Mucosa of rectum (tissue), 2 donors: ENCODE data around the gene ID3.

Experiments
- H3K27ac ChIP-seq, 2 donors: one replicate each; pipeline ENCODE4 v1.7.0; 2013; ENCODE audit warnings: inconsistent platforms in 2 of 2, low read depth in 2 of 2, low read length in 2 of 2
- H3K27me3 ChIP-seq, 2 donors: one replicate each; pipeline ENCODE4 v1.7.0; 2013; ENCODE audit warnings: low read length in 2 of 2; ENCODE audit not compliant: control insufficient read depth in 2 of 2, insufficient read depth in 2 of 2
- H3K36me3 ChIP-seq, 2 donors: one replicate each; pipeline ENCODE4 v1.7.0; 2013; ENCODE audit warnings: low read length in 2 of 2; ENCODE audit not compliant: control insufficient read depth in 2 of 2, insufficient read depth in 2 of 2
- H3K4me1 ChIP-seq, 2 donors: one replicate each; pipeline ENCODE4 v1.7.0; 2013; ENCODE audit warnings: low read length in 2 of 2, mild to moderate bottlenecking in 1 of 2; ENCODE audit not compliant: control insufficient read depth in 2 of 2, insufficient read depth in 2 of 2
- H3K4me3 ChIP-seq, 2 donors: one replicate each; pipeline ENCODE4 v1.7.0; 2013; ENCODE audit warnings: low read length in 2 of 2
- H3K9ac ChIP-seq, 2 donors: one replicate each; pipeline ENCODE4 v1.7.0; 2013; ENCODE audit warnings: low read length in 2 of 2, low read depth in 1 of 2, mild to moderate bottlenecking in 1 of 2
- H3K9me3 ChIP-seq, 2 donors: one replicate each; pipeline ENCODE4 v1.7.0; 2013; ENCODE audit warnings: low read length in 2 of 2; ENCODE audit not compliant: control insufficient read depth in 2 of 2
- donor health status: healthy.
- donor health status: Normal muscosa, but diverticular disease.

ID3 gene

GRCh38 chr1:23596382-23597358 lies 37.4 kb upstream of the ID3 start:
- Histone ChIP-seq H3K27me3 (no peaks in the 10 kb centered on the region), H3K4me1 (peaks cover 0 to 4% of the 10 kb centered on the region in 2 donors), H3K27ac (no peak overlapping the region), H3K9me3 (no peaks in the 10 kb centered on the region), H3K9ac (no peak overlapping the region), H3K36me3 (no peaks in the 10 kb centered on the region), H3K4me3 (no peak overlapping the region)

- H3K36me3 ChIP-seq = no peaks in the 10 kb centered on the region
- H3K4me1 ChIP-seq = peaks cover 0 to 9% of the 10 kb centered on the region in 2 donors
- no peak overlapping the region for H3K27ac ChIP-seq
- H3K27me3 ChIP-seq = no peaks in the 10 kb centered on the region
- H3K9ac ChIP-seq = no peak overlapping the region
- no peaks in the 10 kb centered on the region for H3K9me3 ChIP-seq
- no peak overlapping the region for H3K4me3 ChIP-seq
Measured at GRCh38 chr1:23594927-23595353, 35.6 kb upstream of the ID3 start.

- Histone ChIP-seq H3K9ac (no peak overlapping the region), H3K36me3 (no peaks in the 10 kb centered on the region), H3K9me3 (no peaks in the 10 kb centered on the region), H3K4me3 (no peak overlapping the region), H3K27ac (no peak overlapping the region), H3K4me1 (peaks cover 0 to 9% of the 10 kb centered on the region in 2 donors), H3K27me3 (no peaks in the 10 kb centered on the region)
Measured at GRCh38 chr1:23594149-23594907, 35.0 kb upstream of the ID3 start.

GRCh38 chr1:23593556-23594148 lies 34.4 kb upstream of the ID3 start:
- H3K27me3 ChIP-seq = no peaks in the 10 kb centered on the region
- H3K36me3 ChIP-seq = no peaks in the 10 kb centered on the region
- peaks cover 0 to 9% of the 10 kb centered on the region in 2 donors for H3K4me1 ChIP-seq
- H3K4me3 ChIP-seq = no peak overlapping the region
- H3K27ac ChIP-seq = no peak overlapping the region
- H3K9me3 ChIP-seq = no peaks in the 10 kb centered on the region
- H3K9ac ChIP-seq = no peak overlapping the region

GRCh38 chr1:23593042-23593521 lies 33.8 kb upstream of the ID3 start:
- peaks cover 0 to 9% of the 10 kb centered on the region in 2 donors for H3K4me1 ChIP-seq
- no peak overlapping the region for H3K4me3 ChIP-seq
- no peaks in the 10 kb centered on the region for H3K36me3 ChIP-seq
- H3K27ac ChIP-seq = peak overlapping the region in 1 of 2 donors; percentile 48
- H3K9me3 ChIP-seq = no peaks in the 10 kb centered on the region
- H3K27me3 ChIP-seq = no peaks in the 10 kb centered on the region
- no peak overlapping the region for H3K9ac ChIP-seq

GRCh38 chr1:23592209-23592892 lies 33.0 kb upstream of the ID3 start:
- no peaks in the 10 kb centered on the region for H3K9me3 ChIP-seq
- H3K36me3 ChIP-seq = no peaks in the 10 kb centered on the region
- no peak overlapping the region for H3K9ac ChIP-seq
- H3K4me3 ChIP-seq = no peak overlapping the region
- H3K27ac ChIP-seq = peak overlapping the region in 1 of 2 donors; percentile 48
- peaks cover 0 to 9% of the 10 kb centered on the region in 2 donors for H3K4me1 ChIP-seq
- no peaks in the 10 kb centered on the region for H3K27me3 ChIP-seq

GRCh38 chr1:23591460-23592208 lies 32.3 kb upstream of the ID3 start:
- Histone ChIP-seq H3K9me3 (no peaks in the 10 kb centered on the region), H3K36me3 (no peaks in the 10 kb centered on the region), H3K4me3 (no peak overlapping the region), H3K27me3 (no peaks in the 10 kb centered on the region), H3K4me1 (peaks cover 0 to 9% of the 10 kb centered on the region in 2 donors), H3K27ac (peak overlapping the region in 1 of 2 donors; percentile 48), H3K9ac (no peak overlapping the region)

- H3K4me1 ChIP-seq = peaks cover 0 to 9% of the 10 kb centered on the region in 2 donors
- no peak overlapping the region for H3K9ac ChIP-seq
- no peaks in the 10 kb centered on the region for H3K36me3 ChIP-seq
- H3K27me3 ChIP-seq = no peaks in the 10 kb centered on the region
- H3K4me3 ChIP-seq = no peak overlapping the region
- H3K27ac ChIP-seq = no peak overlapping the region
- H3K9me3 ChIP-seq = no peaks in the 10 kb centered on the region
Measured at GRCh38 chr1:23590058-23590783, 30.9 kb upstream of the ID3 start.
